NB4 (cell line): ENCODE measurements around the gene MXI1.
"Not testable (repeated sequence)": the region's sequence is repeated elsewhere in the genome, so short reads cannot be mapped to it uniquely, and the experiment has no call there.

Experiments used
- DNase-seq: peaks from one replicate; pipeline ENCODE4 v3.0.0; 2010; ENCODE audit warnings: low read depth
- H3K4me3 ChIP-seq: one replicate; pipeline ENCODE4 v1.5.1; 2011; ENCODE audit warnings: mild to moderate bottlenecking, low read depth, low read length, moderate library complexity
- CTCF ChIP-seq: IDR thresholded peaks from one replicate; pipeline ENCODE4 v1.5.1; 2012; ENCODE audit warnings: low read depth, low read length
- MAX ChIP-seq: IDR thresholded peaks from 2 replicates; pipeline ENCODE4 v1.6.1; 2011; ENCODE audit warnings: low read depth, low read length
- MYC ChIP-seq: IDR thresholded peaks from 2 replicates; pipeline ENCODE4 v1.6.1; 2011; ENCODE audit warnings: low read depth, low read length
- POLR2A ChIP-seq: IDR thresholded peaks from 2 replicates; pipeline ENCODE4 v1.6.1; 2011; ENCODE audit warnings: mild to moderate bottlenecking; ENCODE audit not compliant: insufficient read length; ENCODE audit errors: extremely low read depth

MXI1 gene

GRCh38 chr10:110176141-110177030 is 31.0 kb upstream of the MXI1 start:
- TF ChIP-seq POLR2A: no peak
- TF ChIP-seq CTCF: no peak
- TF ChIP-seq MYC: no peak
- no peak for TF ChIP-seq MAX
- no peak for DNase-seq
- H3K4me3 ChIP-seq: no peak overlapping the region

GRCh38 chr10:110179220-110179619 is 28.2 kb upstream of the MXI1 start:
- no peak for DNase-seq
- TF ChIP-seq MAX (no peak), CTCF (no peak), MYC (no peak), POLR2A (no peak)
- no peak overlapping the region for H3K4me3 ChIP-seq

- H3K4me3 ChIP-seq: no peak overlapping the region
- no peak for DNase-seq
- TF ChIP-seq POLR2A: no peak
Observed at GRCh38 chr10:110181451-110181850, 26.0 kb upstream of the MXI1 start.

GRCh38 chr10:110181911-110182310 is 25.5 kb upstream of the MXI1 start:
- no peak for DNase-seq
- TF ChIP-seq MYC: no peak
- TF ChIP-seq POLR2A: no peak
- TF ChIP-seq MAX: no peak
- no peak for TF ChIP-seq CTCF
- H3K4me3 ChIP-seq: no peak overlapping the region

- no peak for DNase-seq
- no peak for TF ChIP-seq CTCF
- TF ChIP-seq MYC: no peak
- no peak; the same call in 1 of the 2 replicates for TF ChIP-seq MAX
- TF ChIP-seq POLR2A: no peak
- no peak overlapping the region for H3K4me3 ChIP-seq
Observed at GRCh38 chr10:110184398-110184797, 23.0 kb upstream of the MXI1 start.

- not testable (repeated sequence) for H3K4me3 ChIP-seq, DNase-seq
Observed at GRCh38 chr10:110185646-110186182, 21.7 kb upstream of the MXI1 start.

- TF ChIP-seq MYC (no peak), MAX (no peak), POLR2A (no peak), CTCF (no peak)
- no peak for DNase-seq
- no peak overlapping the region for H3K4me3 ChIP-seq
Observed at GRCh38 chr10:110190170-110190569, 17.2 kb upstream of the MXI1 start.
